COR-L47 (cell line): Measurements from ENCODE around the gene AZIN2.
"Not testable (repeated sequence)": the region's sequence is repeated elsewhere in the genome, so short reads cannot be mapped to it uniquely, and the experiment has no call there.

ENCODE experiments used
- DNase-seq: peaks from one replicate; lab custom pipeline; 2025; lab: John Stamatoyannopoulos, UW

The AZIN2 gene

GRCh38 chr1:33127001-33127823 is 46.3 kb downstream of the AZIN2 start:
- DNase-seq, result peak; percentile 99

GRCh38 chr1:33128781-33129180 is 47.8 kb downstream of the AZIN2 start:
- DNase-seq, result no peak

GRCh38 chr1:33130297-33130696 is 49.3 kb downstream of the AZIN2 start:
- no peak for DNase-seq

GRCh38 chr1:33131191-33131590 is 50.2 kb downstream of the AZIN2 start:
- no peak for DNase-seq

- no peak for DNase-seq
Observed at GRCh38 chr1:33132549-33132948, 51.6 kb downstream of the AZIN2 start.

GRCh38 chr1:33133478-33134105 is 52.6 kb downstream of the AZIN2 start:
- no peak for DNase-seq

GRCh38 chr1:33136041-33136440 is 55.1 kb downstream of the AZIN2 start:
- DNase-seq, result not testable (repeated sequence)

- DNase-seq, result peak; percentile 46
Observed at GRCh38 chr1:33137800-33138199, 56.8 kb downstream of the AZIN2 start.

- no peak for DNase-seq
Observed at GRCh38 chr1:33140153-33141149, 59.5 kb downstream of the AZIN2 start.

GRCh38 chr1:33141216-33141615 is 60.3 kb downstream of the AZIN2 start:
- DNase-seq, result no peak

- no peak for DNase-seq
Observed at GRCh38 chr1:33141781-33142180, 60.8 kb downstream of the AZIN2 start.

- DNase-seq, result no peak
Observed at GRCh38 chr1:33142483-33143064, 61.6 kb downstream of the AZIN2 start.

- no peak for DNase-seq
Observed at GRCh38 chr1:33143176-33143575, 62.2 kb downstream of the AZIN2 start.

- no peak for DNase-seq
Observed at GRCh38 chr1:33143698-33144097, 62.7 kb downstream of the AZIN2 start.

- no peak for DNase-seq
Observed at GRCh38 chr1:33146003-33146402, 65.0 kb downstream of the AZIN2 start.

GRCh38 chr1:33147275-33147996 is 66.5 kb downstream of the AZIN2 start:
- DNase-seq, result no peak

GRCh38 chr1:33147997-33148314 is 67.0 kb downstream of the AZIN2 start:
- no peak for DNase-seq

GRCh38 chr1:33148615-33149014 is 67.7 kb downstream of the AZIN2 start:
- no peak for DNase-seq

- DNase-seq, result no peak
Observed at GRCh38 chr1:33149453-33150190, 68.7 kb downstream of the AZIN2 start.

- DNase-seq, result no peak
Observed at GRCh38 chr1:33150522-33150921, 69.6 kb downstream of the AZIN2 start.

GRCh38 chr1:33151116-33151515 is 70.2 kb downstream of the AZIN2 start:
- DNase-seq, result no peak
